GM19240 (cell line): Measurements from ENCODE around the gene KCNAB1.
"Not testable (repeated sequence)": the region's sequence is repeated elsewhere in the genome, so short reads cannot be mapped to it uniquely, and the experiment has no call there.

Source experiments
- DNase-seq: peaks from one replicate; pipeline ENCODE4 v3.0.0; 2011; ENCODE audit warnings: low spot score; ENCODE audit not compliant: insufficient read length

The KCNAB1 gene

DNA sequence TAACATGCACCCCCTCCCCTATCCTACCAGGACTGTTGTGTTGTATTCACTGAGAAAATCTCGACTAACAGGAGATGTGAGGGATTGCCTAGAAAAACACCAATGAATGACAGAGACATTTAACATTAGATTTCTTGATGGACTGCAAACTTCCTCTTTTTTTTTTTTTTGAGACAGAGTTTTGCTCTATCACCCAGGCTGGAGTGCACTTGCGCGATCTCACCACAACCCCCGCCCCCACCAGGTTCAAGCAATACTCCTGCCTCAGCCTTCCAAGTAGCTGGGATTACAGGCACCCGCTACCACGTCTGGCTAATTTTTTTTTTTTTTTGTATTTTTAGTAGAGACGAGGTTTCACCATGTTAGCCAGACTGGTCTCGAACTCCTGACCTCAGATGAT is 17.0 kb downstream of the KCNAB1 start:
- DNase-seq: not testable (repeated sequence)

DNA sequence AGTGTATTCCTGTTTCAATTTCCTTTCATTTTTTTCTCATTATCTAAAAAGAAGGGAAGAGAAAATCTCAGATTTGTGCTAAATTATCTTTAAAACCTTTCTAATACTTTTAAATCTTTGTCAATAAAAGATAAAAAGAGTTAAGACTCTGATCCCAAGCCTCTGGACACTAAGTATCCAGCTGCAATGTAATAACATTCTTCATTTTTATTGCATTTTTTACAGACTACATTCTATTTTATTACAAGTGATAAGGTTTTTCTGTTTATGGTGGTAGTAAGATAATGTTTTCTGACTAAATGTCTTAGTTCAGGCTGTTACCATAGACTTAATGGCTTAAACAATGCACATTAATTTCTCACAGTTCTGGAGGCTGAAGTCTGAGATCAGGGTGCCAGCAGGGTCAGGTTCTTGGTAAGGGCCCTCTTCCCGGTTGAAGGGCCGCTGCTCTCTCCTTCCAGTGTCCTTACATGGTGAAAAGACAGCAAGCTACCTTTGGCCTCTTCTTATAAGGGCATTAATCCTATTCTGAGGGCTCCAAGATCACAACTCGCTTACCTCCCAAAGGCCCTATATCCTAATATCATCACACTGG is 19.7 kb downstream of the KCNAB1 start:
- DNase-seq: no peak

DNA sequence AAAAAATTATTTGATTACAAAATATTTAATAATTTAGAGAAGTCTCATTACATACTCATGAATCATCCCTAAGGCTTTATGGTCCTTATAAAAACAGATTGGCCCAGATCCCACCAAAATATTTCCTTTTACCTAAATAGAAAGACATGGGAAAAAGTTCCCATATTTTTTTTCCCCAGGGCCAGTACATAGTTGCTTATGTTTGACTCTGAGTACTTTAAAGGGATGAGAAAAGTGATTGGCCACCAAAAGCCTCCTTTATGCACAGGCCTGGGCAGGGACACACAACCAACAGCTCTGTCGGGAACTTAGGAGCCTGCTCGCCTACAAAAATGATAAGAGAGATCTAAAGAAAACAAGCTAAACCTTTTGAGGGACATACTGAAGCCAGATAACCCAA is 22.3 kb downstream of the KCNAB1 start:
- DNase-seq: no peak

DNA sequence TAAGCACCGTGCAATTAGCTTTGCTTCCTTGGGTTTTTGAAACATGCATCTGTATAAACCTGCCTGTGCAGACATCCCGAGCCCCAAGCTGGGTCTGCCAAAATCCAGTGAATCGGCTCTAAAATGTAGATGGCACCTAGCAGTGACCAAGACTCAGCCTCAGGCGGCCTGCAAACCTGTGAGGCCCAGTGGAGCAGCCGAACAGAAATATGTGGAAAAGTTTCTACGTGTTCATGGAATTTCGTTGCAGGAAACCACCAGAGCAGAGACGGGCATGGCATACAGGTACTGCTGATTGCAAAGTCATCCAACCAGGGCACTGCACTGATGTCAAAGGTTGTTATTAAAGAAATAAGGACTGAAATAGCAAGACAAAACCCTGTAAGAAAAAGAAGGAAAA is 22.8 kb downstream of the KCNAB1 start:
- DNase-seq: no peak

DNA sequence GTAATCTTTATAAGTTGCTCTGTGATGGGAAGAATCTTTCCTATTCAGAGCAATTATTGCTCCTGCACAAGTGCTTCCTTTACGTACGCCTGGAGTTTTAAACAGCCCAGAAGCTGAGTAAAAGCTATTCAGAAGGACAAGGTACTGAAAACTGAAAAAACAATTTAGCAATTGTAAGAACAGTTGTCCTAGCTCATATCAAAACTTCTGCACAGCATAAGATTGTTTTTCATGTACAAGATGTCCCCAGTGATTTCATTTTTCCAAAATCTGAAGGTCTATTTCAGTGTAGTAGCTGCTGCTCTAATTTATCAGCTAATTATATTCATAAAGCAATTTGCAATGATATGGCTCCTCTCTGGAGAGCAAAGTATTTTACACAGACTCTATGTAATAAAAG is 23.7 kb downstream of the KCNAB1 start:
- DNase-seq: no peak

DNA sequence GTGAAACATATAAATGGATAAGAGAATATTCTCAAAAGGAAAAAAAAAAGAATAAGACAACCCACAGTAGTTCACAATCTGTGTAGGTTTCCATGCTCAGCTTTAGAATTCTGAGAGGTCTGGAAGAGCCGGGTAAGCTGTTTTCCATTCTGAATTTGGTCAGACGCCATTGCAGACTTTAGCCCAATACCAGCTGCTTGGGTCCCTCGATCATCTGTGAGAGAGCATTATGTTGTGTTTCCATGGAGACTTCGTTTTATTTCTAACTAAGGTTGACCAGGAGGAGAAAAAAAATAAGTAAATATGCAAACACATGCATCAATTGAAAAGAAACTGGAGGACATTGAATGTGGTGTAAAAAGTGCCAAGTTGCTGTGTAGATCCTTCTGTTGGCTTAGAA is 25.5 kb downstream of the KCNAB1 start:
- no peak for DNase-seq

DNA sequence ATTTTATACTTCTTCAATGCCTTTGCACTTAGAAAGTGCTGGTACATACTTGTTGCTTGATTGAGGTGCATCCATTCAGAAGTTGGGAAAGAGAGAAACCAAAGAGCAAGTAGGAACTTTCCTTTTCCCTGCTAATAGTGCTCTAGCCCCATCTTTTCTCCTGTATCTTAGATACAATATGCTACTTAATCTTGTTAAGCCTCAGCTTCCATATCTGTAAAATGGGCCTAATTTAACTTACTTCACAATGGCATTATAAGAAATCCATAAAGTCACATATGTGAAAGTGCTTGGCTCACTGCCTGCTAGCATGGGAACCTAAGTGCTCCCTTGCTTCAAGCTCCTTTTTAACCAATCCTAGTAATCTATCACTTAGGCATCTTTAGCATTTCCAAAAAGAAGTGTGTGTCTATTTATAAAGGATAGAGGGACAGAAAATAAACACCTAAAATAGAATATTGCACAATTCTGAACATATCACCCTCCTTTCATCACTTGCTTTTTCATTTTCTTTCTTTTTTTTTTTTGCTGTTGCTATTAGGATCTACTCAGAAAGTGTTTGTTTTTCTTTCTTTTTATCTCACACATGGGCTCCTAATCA is 28.1 kb downstream of the KCNAB1 start:
- no peak for DNase-seq

DNA sequence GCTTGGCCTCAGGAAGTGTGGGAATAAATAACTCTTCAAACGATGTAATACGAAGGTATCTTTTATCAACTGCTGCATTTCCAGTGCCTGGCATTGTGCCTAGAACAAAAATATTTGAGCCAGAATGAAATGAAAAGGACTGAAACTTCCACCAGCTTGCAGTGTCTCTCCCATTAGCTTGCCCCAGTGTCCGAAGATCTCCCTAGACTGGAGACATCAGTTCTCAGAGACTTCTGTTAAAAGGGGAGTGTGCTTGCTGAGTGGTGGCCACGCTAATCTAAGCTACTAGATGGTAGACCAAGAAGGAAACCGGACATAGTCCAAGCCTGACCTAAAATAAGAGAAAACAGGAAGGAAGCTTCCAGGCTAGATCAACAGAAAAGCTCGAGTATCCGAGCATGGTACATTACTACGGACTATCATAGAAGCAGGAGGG is 28.6 kb downstream of the KCNAB1 start:
- DNase-seq: no peak

DNA sequence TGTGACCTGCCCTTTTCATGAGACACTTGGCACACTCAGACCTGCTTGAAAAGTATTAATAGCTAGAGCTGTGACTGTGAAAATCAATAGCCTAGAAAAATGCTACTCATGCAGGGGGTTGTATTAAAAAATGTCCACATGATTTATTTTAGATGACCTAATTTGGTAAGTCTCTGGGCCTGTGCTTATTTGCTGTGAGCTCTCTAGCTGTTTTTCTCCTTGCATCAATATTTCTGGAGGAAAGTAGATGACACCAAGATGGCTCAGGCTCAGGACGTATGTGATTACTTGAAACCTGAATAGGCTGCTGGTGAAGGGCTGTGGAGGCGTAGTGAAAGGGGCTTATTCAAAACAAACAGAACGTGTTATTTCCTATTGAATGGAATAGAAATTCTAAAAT is 29.5 kb downstream of the KCNAB1 start:
- no peak for DNase-seq

DNA sequence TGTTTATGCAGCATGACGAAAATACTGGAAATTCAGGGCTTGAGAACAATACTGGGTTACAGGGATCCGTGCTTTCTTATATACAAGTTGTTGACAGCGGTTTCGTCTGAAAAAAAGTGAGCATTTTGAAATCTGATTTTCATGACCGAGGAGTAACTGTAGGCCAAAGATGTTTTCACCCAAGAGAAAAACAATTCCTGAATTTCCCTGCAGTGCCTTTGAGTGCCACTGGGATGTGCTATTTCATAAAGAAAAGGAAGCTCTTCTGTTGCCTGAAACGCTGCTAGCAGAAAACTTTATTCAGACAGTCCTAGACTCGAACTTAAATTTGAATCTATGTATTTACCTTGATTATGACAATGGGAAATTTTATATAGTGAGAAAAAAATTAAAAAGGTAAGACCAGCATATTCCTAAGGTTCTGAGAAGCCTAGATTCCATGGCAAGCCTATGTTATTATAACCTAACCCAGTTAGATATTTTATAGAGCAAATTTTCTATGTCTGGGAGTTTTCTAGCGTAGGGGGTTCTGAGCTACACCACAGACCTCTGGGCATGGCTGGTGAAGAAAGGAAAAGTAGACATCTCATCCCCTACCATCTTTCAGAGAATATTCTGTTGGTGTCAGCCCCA is 30.2 kb downstream of the KCNAB1 start:
- DNase-seq: no peak

DNA sequence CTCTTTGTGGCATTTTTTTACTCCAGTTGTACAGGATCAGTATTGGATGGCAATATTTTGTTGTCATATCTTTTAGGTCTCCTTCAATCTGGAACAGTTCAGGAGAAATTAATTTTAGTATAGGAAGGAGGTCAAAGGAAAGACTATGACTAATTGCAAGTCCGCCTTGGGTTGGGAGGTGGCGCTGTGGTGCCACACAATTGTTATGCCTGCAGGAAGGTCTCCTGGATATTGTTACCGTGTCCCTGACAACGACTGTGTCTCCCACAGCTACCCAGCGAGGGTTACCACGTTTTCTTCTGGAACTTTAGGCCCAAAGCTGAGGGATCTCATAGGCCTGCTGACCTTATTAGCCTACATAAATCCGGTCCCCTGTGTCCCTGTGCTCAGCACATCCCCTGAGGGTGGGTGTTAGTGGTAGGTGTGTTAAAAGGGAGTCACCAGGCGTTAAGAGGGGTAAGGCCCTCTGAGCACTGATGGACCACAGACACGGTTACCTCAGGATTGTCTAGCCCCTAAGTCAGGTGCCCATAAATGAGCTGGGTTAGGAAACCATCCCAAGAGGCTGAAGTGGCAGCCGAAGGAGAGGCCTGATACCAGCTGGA is 31.5 kb downstream of the KCNAB1 start:
- DNase-seq: peak; percentile 11

DNA sequence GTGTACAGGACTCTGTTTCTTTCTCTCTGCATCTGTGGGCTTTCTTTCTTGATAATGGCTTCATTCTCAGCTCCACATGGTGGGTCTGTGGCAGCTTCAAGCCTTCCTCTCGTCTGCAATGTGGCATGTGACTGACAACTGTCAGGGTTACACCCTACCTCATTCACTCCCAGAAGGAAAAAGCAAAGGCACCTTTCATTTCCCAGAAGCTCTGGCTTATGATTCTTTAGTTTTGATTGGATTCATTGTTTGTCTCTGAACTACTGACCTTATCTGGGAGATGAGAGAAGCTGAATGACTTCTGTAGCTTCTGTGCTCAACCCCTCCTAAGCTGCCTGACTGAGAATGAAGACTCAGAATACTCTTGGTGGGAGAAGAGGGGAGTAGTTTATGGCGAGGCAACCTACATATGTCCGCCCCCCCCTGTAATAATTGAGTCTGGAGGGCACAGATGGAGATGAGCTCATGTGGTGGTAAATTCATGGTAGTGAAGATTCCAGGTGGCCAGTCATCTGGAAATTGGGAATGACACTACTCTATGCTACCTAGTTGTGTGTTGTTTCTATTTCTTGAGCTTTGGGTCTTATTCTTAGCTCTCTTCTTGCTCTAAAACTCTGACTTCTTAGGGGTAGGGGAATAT is 38.4 kb downstream of the KCNAB1 start:
- no peak for DNase-seq

DNA sequence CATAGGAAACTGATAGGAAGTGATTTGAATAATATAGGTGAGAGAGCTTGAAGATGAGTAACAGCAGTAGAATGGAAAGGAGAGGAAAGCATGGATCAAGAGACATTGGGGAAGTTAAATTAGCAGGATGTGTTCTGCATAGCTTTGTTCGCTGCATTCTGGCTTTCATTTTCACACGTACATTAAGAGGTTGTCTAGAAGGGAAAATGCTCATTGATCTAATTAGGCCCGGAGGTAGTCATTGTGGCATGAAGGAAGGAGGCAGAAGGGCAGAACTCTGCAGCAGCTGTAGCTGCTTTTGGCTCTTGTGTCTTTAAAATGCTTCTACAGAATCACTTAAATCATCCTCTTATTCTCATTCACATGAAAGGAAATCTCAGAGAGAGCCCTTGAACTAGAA is 40.3 kb downstream of the KCNAB1 start:
- peak; percentile 10 for DNase-seq

DNA sequence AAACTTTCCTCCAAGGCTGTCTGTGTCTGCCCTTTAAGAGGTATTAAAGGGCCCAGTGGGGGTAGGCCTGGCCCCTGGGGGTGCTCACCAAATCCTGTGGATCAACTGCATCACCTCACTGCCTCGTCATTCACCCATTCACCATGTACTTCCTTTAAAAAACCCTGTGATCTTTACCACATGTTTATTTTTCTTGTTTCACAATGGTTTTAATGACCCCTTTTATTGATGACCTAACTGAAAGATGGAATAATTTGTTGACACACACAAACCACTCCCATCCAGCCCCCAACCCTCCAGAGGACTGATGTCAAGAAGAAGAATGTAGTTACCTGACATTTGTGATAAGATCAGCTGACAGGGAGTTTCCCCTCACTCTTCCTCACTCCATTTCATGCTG is 40.8 kb downstream of the KCNAB1 start:
- no peak for DNase-seq

DNA sequence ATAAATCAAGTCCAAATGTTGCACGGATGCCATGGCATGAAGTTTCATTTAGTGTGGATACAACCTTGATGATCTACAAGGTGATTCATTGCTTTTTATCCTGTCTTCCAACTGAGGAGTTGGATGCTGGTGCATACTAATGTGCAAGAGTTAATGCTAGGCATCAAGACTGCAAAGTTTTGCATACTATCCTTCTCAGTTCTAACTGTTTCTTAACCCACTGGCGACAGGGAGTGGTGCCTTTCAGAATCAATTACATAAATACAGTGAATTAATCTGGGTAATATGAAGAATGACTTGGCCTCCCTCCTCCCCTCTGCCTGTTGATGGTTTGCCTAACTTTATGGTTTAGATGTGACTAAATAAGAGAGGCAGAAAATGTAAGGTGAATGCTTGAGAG is 43.5 kb downstream of the KCNAB1 start:
- DNase-seq: no peak

DNA sequence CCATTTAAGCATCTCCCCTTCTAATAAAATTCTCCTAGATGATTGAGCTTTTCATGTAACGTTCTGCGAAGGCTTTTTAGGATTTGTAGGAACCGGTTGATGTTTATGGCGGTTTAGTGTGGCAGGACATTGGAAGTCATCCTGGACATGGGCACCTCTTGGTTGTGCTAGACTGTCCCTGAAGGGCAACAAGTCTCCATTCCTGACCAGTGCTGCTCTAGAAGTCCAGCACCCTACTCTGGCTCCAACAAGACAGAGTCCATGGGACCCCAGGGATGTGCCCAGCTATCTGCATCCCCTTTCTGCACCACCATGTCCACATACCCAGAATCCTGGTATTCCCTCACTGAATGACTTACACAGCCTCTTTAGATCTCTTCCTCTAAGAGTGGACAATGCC is 46.4 kb downstream of the KCNAB1 start:
- no peak for DNase-seq

DNA sequence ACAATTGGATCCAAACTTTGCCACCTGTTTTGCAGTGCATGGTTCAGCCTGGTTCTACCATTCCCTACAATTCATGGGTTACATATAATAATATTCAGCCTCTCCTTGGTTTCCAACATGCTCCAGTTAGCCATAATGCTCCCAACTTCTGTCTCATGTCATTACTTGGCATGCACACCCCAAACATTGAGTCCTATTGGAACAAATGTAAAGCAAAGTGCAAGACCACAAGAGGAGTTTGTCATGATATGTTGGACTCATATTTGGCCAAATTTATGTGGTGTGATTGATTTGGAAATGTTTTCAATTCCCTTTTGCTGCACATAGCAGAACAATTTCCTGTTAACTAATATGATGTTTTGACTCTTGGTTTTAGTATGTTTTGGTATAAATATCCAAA is 50.2 kb downstream of the KCNAB1 start:
- no peak for DNase-seq

DNA sequence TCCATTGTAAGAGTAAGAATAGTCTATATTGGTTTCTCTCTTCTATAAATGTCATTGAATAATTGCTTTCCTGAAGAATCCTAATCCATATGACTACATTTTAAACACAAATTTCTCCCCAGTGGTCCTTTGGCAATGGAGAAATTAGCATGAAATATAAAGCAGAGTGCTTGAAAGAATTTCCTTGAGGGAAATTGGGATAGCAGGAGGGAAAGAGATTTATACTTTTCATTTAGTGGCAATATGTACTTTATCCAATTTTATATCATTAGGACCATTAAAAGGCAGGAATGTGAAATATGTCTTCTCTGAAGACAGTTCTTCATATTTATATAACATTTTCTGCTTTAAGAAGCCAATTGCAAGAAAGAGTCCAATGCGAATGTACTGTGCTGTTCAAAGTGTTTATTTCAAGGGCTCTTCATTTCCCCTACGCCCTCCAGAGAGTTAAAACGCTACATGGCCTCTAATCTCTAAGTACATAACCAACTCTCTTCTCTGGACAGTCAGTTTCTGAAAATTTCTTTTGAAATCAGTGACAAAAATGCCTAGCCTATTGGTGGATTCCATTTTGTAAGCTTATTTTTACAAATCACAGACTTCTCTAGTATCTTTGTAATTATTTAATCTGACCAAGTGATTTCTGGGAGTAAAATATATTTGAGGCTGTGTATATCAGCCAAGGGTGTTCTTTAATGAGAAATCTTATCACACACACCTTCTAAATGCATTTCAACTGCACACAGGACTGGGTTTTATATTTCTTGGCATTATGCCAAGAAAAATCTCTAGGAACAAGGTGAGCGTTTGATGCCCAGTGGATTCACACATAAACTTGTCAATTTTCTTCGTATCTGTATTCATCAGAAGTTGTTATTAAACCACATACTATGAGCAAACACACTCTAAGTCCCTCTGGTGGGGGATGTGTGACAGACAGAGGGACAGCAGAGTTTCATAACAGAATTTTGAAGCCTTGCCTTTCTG is 51.2 kb downstream of the KCNAB1 start:
- DNase-seq: no peak

DNA sequence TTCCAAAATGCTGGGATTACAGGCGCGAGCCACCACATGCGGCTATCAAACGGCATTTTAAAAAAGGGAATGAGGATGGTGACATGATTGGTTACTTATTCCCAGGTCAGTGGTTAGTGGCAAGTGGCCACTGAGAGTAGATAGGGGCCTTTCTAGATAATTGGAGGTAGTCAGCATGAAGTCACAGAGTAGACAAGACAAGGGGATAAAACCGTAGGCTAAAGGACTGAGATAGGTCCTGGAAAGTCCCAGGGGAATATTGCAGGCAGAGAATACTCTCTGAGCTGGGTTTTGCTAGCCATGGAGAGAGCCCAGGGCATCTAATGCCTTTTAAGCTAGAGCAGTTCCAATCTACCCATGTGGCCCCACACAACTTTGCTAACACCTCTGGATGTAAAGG is 52.2 kb downstream of the KCNAB1 start:
- DNase-seq: no peak

DNA sequence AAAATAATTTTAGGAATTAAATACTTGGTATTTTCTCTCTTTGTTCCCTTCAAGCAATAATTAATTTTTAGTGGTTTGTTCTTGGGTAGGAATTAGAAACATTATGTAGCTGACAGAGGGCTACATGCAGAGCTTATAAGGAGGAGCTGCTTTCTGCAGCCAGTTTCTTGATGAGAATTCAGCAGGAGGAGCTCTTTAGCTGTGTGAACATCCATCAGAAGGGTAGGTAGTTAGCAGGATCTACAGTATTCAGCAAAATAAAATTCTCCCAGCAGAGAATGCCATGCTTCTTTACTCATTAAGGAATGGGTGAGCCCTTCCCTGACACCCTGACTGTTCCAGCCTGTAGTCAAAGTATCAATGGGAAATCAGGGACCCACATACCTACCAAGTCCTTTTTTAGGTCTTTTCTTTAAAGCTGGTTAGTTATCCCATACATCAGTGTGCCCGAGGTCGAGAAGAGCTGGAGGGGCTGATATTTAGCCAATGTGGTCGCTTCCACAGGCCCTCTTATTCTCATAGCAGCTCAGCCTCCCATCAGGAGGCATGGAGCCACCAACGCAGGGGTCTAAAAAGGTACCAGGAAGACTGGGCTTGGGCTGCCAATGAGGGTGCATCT is 54.0 kb downstream of the KCNAB1 start:
- no peak for DNase-seq

DNA sequence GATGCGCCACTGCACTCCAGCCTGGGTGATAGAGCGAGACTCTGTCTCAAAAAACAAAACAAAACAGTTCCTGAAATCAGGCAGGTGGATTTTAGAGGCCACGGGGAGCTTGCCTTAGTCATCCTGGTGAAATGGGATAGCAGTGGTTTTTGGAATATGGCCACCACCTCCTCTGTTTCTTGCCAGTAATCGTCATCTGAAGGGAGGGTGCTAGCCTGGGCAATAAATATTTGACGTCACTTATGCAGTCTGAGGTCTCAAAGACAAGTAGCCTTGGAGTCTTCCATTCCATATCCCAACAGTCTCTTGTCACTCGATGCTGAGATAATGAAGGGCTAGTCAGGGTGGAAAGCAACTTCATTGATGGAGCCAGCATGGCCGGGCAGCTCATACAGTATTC is 55.2 kb downstream of the KCNAB1 start:
- no peak for DNase-seq
